ENCODE measurements around the gene AGBL1.
"Not testable (repeated sequence)": the region's sequence is repeated elsewhere in the genome, so short reads cannot be mapped to it uniquely, and the experiment has no call there.

AGBL1 gene

GRCh38 chr15:86875067-86875466 is 795.4 kb downstream of the AGBL1 start:
- no peaks in the 10 kb centered on the region for H3K36me3 Mint-ChIP-seq (ENCODE audit: low read depth)
- DNase-seq, result no peak
- no peaks in the 10 kb centered on the region for H3K27me3 Mint-ChIP-seq (ENCODE audit: low read depth, poor library complexity)
- H3K27ac Mint-ChIP-seq, result no peak overlapping the region
- TF ChIP-seq, protein P1, sequence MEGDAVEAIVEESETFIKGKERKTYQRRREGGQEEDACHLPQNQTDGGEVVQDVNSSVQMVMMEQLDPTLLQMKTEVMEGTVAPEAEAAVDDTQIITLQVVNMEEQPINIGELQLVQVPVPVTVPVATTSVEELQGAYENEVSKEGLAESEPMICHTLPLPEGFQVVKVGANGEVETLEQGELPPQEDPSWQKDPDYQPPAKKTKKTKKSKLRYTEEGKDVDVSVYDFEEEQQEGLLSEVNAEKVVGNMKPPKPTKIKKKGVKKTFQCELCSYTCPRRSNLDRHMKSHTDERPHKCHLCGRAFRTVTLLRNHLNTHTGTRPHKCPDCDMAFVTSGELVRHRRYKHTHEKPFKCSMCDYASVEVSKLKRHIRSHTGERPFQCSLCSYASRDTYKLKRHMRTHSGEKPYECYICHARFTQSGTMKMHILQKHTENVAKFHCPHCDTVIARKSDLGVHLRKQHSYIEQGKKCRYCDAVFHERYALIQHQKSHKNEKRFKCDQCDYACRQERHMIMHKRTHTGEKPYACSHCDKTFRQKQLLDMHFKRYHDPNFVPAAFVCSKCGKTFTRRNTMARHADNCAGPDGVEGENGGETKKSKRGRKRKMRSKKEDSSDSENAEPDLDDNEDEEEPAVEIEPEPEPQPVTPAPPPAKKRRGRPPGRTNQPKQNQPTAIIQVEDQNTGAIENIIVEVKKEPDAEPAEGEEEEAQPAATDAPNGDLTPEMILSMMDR (IDR thresholded peaks at IDR 0.05), result no peak
- H3K9me3 Mint-ChIP-seq, result no peaks in the 10 kb centered on the region
- no peak overlapping the region for H3K4me3 Mint-ChIP-seq
- H3K4me1 Mint-ChIP-seq, result peaks cover 12% of the 10 kb centered on the region

GRCh38 chr15:86876387-86876944 is 796.8 kb downstream of the AGBL1 start:
- H3K36me3 Mint-ChIP-seq (ENCODE audit: low read depth), result no peaks in the 10 kb centered on the region

DNA sequence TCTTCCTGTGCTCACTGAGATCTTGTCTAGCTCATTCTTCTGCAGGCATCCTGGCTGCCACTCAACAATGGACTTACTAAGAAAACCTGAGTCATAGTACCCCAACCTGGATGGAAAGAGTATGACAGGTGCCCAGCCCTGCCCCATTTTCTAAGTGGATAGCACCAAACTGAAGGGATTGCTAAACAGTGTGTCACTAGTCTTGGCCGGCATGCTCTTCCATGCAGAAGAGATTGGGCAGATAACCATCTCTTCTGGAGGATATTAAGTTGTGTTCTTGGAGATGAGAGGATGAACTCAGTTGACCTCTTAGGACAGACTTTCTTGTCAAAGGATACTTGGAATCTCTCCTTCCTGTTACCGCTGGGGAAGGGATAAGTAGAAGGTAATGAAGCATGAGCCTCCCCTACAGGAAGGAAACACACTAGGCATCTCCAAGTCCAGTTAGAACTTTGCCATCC is 797.5 kb downstream of the AGBL1 start:
- Mint-ChIP-seq H3K9me3 (no peaks in the 10 kb centered on the region), H3K27me3 (ENCODE audit: low read depth, poor library complexity) (no peaks in the 10 kb centered on the region), H3K36me3 (ENCODE audit: low read depth) (no peaks in the 10 kb centered on the region), H3K27ac (no peak overlapping the region), H3K4me3 (no peak overlapping the region), H3K4me1 (peaks cover 12% of the 10 kb centered on the region)
- no peak for DNase-seq
- TF ChIP-seq, protein P1 (IDR thresholded peaks at IDR 0.05), result no peak

More at GRCh38 chr15:86876387-86876944, 796.8 kb downstream of the AGBL1 start:
- Mint-ChIP-seq H3K27ac (no peak overlapping the region), H3K4me1 (peaks cover 12% of the 10 kb centered on the region), H3K9me3 (no peaks in the 10 kb centered on the region), H3K27me3 (ENCODE audit: low read depth, poor library complexity) (no peaks in the 10 kb centered on the region), H3K4me3 (no peak overlapping the region)
- DNase-seq, result no peak
- TF ChIP-seq, protein P1 (IDR thresholded peaks at IDR 0.05), result no peak

DNA sequence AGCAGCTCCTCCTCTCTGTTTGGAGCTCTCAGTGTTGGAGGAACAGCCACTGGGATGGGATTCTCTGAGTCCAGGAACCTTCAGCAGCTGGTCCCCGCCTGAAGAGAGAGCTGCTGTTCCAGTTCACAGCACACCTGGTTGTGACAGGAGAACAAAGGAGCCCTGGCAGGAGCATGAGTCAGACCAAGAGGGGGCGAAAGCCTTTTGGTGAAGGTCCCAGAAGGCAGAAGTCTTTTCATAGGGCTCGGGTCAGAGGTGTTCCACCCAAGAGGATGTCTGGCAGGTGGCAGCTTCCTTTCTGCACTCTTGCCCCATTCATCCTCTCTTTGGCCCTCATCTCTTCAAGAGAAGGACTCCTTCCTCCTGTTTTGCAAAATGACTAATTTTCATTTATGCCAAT is 799.2 kb downstream of the AGBL1 start:
- H3K4me3 Mint-ChIP-seq; H3K27me3 Mint-ChIP-seq (ENCODE audit: low read depth, poor library complexity); H3K9me3 Mint-ChIP-seq; DNase-seq; H3K27ac Mint-ChIP-seq; H3K36me3 Mint-ChIP-seq (ENCODE audit: low read depth): not testable (repeated sequence)
- peaks cover 12% of the 10 kb centered on the region for H3K4me1 Mint-ChIP-seq

DNA sequence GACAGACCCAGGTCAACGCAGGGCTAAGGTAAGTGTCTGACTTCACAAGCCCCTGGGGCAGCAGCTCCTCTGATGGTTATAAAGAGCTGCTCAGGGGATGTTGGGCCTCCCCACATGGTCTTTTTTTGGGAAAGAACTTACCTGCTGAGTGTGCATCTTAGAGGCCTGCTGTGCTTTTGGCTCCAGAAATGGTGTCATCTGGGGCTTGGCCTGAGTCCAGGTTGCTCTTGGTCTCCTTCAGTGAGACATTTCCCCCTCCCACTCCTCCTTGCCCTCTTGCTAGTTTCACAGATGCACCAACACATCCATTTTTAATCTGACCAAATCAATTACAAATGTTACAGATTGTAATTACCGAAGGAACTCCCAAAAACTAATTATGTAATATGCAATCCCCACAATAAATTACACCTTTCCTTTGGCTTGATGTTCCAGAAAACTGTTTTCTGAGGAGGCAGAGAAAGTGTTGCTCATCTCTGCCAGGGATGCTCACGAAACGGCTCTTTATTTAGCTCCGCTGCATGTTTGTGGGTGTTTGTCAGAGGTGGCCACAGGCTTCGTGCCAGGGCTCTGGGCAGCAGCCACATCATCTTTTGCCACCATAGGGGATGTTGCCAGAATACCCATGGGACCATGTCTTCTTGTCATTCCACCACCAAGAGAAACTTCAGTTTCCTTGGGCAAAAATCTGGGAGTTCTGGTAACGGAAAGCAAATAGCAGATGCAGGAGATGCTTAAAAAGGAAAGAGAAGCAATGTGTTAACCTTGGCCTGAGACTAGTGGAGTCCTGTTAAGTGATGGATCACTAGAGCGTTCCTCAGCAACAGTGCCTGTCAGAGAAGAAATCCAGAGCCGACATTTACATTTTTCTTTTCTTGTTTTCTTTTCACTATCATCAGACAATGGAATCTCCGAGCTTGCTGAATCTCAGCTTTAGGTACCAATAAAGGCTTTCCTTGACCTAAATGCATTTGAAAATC is 799.9 kb downstream of the AGBL1 start:
- H3K36me3 Mint-ChIP-seq (ENCODE audit: low read depth), result no peaks in the 10 kb centered on the region
- H3K27ac Mint-ChIP-seq, result no peak overlapping the region
- peaks cover 12% of the 10 kb centered on the region for H3K4me1 Mint-ChIP-seq
- H3K4me3 Mint-ChIP-seq, result no peak overlapping the region
- no peaks in the 10 kb centered on the region for H3K9me3 Mint-ChIP-seq
- no peaks in the 10 kb centered on the region for H3K27me3 Mint-ChIP-seq (ENCODE audit: low read depth, poor library complexity)
- DNase-seq, result no peak
- TF ChIP-seq, protein P1 (IDR thresholded peaks at IDR 0.05), result no peak

DNA sequence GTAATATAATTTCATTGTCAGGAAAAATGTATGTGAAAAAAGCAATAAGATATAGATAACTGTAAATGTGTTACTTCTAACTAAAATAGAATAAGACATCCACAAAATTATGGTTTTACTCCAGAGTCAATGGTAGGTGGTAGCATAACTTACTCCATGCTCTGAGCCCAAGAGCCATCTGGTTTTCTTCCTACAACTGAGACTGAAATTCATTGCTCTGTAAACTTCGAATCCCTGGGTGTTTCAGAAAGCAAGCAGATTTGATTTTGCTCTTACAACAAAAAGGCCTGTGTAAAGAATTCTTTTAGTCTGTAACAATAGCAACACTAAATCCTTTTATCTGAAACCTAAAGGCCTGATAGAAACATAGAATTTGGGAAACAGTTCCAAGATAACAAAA is 805.9 kb downstream of the AGBL1 start:
- H3K27me3 Mint-ChIP-seq (ENCODE audit: low read depth, poor library complexity), result no peaks in the 10 kb centered on the region
- no peaks in the 10 kb centered on the region for H3K9me3 Mint-ChIP-seq
- TF ChIP-seq, protein P1 (IDR thresholded peaks at IDR 0.05), result no peak
- no peak overlapping the region for H3K27ac Mint-ChIP-seq
- H3K4me3 Mint-ChIP-seq, result no peak overlapping the region
- no peak for DNase-seq
- H3K36me3 Mint-ChIP-seq (ENCODE audit: low read depth), result no peaks in the 10 kb centered on the region
- no peaks in the 10 kb centered on the region for H3K4me1 Mint-ChIP-seq

All from nephron progenitor cell (in vitro differentiated cells).